ENCODE data around the gene COX5B.
"Not testable (repeated sequence)": the region's sequence is repeated elsewhere in the genome, so short reads cannot be mapped to it uniquely, and the experiment has no call there.

- TF ChIP-seq, protein P1, sequence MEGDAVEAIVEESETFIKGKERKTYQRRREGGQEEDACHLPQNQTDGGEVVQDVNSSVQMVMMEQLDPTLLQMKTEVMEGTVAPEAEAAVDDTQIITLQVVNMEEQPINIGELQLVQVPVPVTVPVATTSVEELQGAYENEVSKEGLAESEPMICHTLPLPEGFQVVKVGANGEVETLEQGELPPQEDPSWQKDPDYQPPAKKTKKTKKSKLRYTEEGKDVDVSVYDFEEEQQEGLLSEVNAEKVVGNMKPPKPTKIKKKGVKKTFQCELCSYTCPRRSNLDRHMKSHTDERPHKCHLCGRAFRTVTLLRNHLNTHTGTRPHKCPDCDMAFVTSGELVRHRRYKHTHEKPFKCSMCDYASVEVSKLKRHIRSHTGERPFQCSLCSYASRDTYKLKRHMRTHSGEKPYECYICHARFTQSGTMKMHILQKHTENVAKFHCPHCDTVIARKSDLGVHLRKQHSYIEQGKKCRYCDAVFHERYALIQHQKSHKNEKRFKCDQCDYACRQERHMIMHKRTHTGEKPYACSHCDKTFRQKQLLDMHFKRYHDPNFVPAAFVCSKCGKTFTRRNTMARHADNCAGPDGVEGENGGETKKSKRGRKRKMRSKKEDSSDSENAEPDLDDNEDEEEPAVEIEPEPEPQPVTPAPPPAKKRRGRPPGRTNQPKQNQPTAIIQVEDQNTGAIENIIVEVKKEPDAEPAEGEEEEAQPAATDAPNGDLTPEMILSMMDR (IDR thresholded peaks at IDR 0.05) = not testable (repeated sequence)
- not testable (repeated sequence) for TF ChIP-seq ZFX (IDR thresholded peaks at IDR 0.05; ENCODE audit: borderline replicate concordance)
These were observed 20.4 kb upstream of the COX5B start for GRCh38 chr2:97625354-97626048.

All from 22Rv1 (cell line).